Stimulated activated CD4-positive, alpha-beta T cell treated with anti-CD3 and anti-CD28 coated beads, Interleukin-12 subunit alpha, Interleukin-12 subunit beta, amount 100 ng/mL, for 24 hours (primary cell): ENCODE data around the gene TMEM72.

Source experiments
- DNase-seq, 2 experiments: peaks; one replicate each; pipeline ENCODE4 v3.0.0-alpha.2; 2020; ENCODE audit warnings: low read depth in 2 of 2

The TMEM72 gene

DNA sequence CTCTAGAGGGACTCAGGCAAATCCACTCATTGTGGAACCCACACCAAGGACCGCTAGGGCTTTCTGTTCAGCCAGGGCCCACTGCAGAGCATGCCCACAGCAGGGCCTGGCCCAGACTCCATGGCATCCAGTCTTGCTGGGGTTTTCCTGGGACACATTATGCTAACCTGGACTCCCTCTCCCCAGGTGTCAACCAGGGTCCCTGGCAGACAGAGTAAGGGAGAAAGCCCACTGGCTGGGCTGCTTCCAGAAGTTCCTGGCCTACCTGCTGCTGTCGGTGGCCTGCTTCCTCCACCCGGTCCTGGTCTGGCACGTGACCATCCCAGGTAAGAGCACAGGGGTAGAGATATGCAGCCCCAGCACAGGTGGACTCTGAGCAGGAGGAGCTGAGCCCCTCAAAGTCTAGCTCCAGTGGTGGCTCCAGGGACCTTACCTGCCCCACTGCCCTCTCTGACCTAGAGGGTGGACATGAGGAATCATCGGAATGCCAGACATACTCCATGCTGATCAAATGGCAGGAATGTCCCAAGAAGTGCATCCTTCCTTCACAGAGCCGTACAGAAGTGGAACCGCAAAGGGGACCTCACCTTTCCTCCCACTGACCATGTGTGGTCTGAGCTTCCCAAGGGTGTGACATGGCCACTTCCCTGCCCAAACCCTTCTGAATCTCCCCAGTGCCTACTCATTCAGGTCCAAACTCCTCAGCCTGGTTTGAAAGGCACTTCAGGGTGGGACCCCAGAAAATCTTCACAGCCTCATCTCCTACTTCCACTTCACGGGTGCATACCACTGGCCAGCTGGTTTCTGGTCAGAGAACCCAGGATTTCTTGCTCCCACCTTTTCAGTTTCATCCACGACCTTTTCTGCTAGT lies 22.5 kb downstream of the TMEM72 start:
- no peak for DNase-seq

DNA sequence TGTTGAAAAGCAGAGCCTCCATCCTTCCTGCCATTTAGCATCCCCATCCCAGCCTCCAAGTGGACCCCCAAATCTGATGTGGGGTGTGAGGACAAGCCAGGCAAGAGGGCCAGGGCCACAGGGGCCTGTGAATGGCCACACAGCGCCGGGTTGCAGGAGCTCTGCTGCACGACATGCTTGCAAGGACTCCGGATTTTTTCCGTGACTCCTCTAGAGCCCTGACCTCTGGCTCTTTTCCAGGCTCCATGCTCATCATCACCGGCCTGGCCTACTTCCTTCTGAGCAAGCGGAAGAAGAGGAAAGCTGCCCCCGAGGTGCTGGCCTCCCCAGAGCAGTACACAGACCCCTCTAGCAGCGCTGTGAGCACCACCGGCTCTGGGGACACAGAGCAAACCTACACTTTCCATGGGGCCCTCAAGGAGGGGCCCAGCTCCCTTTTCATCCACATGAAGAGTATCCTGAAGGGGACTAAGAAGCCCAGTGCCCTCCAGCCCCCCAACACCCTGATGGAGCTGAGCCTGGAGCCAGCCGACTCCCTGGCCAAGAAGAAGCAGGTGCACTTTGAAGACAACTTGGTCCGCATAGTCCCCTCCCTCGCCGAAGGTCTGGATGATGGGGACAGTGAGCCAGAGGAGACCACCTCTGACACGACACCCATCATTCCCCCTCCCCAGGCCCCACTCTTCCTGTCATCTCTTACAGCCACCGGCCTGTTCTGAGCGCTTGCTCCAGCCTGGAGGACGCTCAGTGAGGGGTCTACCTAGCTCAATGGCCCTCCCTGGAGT lies 23.5 kb downstream of the TMEM72 start:
- no peak for DNase-seq

GRCh38 chr10:44935201-44935965 lies 24.2 kb downstream of the TMEM72 start:
- DNase-seq: no peak

- DNase-seq: no peak
Observed at GRCh38 chr10:44935966-44936295, 24.8 kb downstream of the TMEM72 start.

- no peak for DNase-seq
Observed at GRCh38 chr10:44936314-44936975, 25.3 kb downstream of the TMEM72 start.

DNA sequence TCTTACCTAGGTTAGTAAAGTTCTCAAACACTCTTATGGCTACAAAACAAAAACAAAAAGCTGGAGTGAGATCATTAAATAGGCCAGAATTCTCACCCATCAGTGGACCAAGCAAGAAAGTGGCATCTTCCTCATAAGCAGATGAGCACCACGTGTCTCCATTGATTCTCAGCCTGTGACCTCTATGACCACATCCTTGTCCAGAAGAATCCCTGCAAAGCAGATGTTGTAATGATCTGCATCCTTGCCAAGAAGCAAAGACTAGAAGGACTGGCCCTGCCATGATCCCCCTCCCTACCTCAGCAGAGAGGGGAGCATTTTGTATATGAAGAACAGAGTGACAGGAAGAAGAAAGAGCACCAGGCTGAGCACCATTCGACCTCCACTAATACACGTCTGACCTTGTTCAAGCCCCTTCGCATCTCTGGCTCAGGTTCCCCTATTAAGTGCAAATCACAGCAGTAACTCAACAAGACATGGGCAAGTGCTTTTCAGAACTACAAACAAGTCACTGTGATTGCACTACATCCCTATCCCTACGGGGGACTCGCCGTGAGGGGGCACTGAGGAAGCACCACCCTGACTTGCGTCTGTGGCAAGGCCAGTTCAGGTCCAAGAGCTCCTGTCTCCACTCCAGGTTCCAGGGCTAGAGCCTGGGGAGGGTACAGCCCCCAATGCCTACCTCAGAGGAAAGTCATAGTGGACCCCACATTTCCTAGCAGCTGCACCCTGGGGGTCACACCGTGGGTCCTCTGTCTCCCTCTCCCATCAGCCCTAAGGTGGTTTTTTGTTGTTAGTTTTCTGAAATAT lies 26.3 kb downstream of the TMEM72 start:
- no peak for DNase-seq

DNA sequence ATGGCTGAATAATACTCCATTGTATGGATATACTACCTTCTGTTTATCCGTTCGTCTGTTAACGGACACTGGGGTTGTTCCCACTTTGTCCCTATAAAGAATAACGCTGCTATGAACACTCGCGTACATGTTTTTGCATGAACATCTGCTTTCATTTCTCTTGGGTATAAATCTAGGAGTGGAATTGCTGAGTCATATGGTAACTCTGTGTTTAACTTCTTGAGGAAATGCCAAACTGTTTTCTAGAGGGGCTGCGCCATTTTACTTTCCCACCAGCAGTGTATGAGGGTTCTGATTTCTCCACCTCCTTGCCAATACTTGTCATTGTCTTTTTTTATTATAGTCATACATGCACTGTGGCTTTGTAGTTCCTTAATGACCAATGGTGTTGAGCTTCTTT lies 27.8 kb downstream of the TMEM72 start:
- DNase-seq: no peak

- DNase-seq: no peak
Observed at GRCh38 chr10:44939691-44940401, 28.7 kb downstream of the TMEM72 start.

- no peak for DNase-seq
Observed at GRCh38 chr10:44944354-44944753, 33.2 kb downstream of the TMEM72 start.

DNA sequence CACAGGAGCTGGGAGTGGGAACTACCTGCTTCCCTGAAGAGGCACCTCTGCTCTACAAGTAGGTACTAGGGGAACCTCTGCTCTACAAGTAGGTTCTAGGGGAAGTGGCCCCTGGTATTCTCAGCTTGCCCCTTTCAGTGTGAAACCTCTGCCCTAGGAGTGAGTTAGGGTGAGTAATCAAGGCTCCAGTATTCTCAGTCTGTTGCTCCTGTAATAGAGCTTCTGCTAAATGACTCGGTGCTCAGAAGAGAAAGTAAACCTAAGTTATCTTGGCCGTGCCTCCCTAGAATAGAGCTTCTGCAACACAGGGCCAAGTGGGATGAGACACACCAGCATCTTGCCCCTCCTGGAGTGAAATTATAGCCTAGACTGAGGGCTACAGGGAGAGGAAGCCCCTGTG lies 35.1 kb downstream of the TMEM72 start:
- DNase-seq: no peak

DNA sequence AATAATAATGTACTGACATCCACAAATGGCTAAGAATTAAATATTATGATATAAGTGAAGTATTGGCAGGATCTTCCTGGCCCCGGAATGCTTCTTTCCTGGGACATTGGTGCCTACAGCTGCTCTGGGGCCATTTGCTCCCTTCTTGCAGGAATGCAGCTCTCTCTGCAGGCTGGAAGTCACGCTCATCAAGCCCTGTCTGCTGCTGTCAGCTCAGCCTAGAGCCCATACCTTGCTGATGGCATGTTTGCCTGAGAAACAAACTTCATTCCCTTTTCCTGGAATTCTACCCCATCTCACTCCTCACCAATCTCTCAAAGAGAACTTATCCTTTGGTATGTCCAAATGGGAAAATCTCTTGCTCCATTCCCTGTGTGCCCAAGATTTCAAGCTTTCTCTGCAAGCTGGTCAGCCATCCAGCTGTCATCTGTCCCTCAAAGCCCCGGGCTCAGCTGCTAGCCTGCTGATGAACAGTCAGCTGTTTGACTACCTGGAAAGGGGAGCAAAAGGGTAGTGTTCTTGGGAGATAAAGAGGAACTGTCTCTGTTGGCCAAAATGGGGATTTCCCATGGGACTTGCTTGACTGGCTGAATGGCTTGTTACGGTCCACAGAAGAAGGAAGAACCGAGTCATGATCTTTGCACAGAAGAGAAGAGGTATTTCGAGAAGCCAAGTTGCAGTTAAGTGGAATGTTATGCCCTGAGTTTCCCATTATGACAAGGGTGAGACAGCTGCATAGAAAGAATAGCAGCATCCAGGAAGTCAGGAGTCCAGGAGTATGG lies 36.4 kb downstream of the TMEM72 start:
- DNase-seq: no peak

DNA sequence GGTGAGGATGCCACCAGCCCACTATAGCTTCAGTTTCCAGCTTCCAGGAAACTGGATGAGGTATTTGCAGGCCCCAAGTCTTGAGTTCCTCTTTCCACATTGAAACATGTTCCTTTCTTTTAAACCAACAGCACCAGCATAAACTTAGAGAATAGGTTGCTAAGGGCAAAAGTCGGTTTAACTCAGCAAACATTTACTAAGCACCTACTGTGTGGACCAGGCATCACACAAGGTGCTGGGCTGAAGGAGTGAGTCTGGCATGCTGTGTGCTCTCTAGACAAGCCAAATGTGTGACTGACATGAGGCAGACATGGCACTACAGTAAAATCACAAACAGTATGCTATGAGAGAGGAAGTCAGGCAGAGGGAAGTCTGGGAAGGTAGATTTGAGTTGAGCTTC lies 37.5 kb downstream of the TMEM72 start:
- no peak for DNase-seq

DNA sequence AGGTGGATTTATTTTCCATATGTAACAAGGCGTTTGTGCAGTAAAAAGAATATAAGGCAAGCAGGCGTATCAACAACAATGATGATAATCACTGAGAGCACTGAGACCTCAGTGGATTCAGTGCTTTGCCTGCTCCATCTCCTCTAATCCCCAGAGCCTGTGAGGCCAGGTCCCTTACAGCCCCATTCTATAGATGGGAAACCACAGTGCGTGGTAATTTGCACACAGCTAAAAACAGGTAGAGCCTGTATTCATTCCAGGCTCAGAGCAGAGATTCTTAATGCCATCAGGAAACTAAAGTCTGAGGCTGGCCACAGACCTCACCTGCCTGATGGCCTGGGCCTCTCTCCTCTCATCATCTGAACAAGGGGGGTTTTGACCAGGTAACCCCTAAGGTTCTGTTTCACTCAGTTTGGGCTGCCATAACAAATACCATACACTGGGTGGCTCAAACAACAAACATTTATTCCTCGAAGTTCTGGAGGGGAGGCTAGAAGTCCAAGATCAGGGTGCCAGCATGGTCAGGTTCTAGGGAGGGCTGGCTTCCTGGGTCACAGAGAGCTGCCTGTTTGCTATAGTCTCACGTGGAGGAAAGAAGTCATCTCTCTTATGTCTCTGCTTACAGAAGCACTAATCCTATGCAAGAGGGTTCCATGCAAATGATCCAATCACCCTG lies 38.1 kb downstream of the TMEM72 start:
- no peak for DNase-seq

DNA sequence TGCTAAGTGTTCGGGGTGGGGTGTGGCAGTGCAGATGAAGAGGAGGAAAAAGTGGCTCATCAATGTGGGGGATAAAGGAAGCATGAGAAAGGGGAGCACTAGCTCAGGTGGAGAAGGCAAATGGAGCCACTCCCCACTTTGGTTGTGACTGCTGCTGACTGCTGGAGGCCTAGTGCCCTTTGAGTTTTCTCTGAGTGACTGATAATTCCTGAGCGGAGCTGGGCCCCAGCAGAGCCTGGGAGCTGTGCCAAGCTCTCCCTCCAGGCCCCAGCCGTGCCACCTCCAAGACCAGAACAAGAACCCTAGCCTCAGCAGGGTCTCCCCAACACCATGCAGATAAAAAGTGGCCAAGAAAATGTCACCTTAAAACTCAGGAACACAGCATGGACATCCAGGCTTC lies 38.8 kb downstream of the TMEM72 start:
- DNase-seq: no peak

DNA sequence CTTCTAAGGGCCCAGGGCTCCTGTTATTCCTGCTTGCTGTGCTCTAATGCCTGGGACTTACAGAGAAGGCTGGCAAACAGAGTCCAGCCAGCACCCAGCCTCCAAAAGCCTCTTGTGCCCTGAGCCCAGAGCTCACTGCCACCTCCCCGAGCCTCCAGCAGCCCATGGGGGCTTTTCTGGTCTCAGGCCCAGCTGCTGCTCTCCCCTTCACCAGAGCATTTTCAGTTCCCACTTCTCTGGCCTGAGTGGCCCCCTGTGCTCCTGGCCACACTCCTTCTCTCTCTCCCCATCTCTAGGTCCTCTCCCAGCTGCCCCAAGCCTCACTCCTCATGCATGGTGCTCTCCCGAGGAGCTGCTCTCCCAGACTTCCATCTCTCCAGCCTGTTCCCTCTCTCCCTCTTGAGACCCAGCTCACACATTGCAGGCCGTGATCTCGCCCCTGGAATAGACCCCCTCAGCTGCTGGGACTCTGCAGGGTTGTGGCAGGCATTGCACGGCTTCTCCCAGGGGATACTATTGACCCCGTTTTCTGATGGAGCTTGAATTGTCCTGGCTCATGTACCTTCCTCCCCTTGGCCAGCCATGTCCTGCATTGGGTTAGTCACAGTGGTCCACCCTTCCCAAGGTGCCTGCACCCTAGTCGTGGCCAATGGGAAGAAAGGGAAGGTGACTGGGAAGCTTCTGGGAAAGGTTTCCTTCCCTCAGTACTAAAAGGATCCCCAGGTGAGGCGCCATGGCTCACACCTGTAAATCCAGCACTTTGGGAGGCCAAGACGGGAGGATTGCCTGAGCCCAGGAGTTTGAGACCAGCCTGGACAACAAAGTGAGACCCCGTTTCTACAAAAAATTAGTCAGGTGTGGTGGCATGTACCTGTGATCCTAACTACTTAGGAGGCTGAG lies 39.4 kb downstream of the TMEM72 start:
- no peak for DNase-seq

DNA sequence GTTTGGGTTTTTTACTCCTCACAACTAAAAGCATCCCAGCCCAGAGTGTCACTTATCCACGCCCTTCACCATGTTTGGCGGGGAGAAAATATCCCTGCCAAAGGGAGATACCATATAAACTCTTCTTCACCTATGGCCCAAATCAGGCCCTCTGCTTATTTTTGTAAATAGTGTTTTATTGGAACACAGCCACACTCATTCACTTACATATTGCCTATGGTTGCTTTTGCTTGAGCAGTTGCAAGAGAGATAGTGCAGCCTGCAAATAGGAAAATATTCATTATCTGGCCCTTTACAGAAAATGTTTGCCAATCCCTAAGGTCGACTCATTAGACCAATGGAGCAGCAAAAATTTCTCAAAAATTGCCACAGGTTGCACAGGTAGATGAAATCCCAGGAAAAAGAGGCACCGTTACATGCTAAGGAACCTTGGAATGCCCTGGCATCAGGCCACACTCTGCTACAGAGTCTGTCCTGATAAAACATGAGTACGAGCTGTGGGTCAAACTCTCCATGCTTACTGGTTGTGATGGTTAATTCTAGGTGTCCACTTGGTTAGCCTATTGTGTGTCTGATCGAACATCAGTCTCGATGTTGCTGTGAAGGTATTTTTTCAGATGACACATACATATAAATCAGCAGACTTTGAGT lies 40.6 kb downstream of the TMEM72 start:
- DNase-seq: no peak

- no peak for DNase-seq
Observed at GRCh38 chr10:44952779-44953231, 41.7 kb downstream of the TMEM72 start.
